ENCODE results near the gene KCTD1. TPM values are rescaled to one million over a fixed set of nuclear protein-coding genes. Genes with fewer than 3 reads are reported as not detected.

The KCTD1 gene
- total and polyA plus RNA-seq, 2 of the 4 experiments (the other 2 are of a cell fraction) = 5.0 to 5.8 TPM

DNA sequence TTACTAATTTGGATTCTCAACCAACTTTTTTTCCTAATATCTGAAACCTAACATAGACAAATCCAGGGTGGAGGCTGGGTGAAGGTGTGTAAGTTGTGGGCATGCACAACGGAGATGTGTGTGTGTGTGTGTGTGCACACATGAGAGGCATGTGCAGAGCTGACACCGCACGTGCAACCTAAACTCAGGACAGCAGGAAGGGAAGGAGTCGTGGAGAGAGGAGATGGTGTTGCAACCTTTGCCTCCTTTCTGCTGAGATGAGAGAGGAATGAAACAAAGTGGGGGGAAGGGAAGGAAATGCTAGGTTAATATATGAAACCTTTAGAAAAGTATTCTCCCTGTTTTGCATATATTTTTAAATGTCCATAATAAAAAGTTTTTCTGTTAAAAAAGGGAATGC lies 64.7 kb downstream of the KCTD1 start:
- ChIA-PET POLR2A (ENCODE audit: unreplicated experiment) (no interaction called here), CTCF (no interaction called here)
- ATAC-seq (ENCODE audit: low read depth) (no peak), DNase-seq (no peak)
- dilution Hi-C loops (cut with HindIII; ENCODE audit: low sequenced_read_pairs, unreplicated experiment) = no loop called here
- no peak overlapping the region for H3K23ac ChIP-seq (ENCODE audit: low read depth, low read length)
- H2BK20ac ChIP-seq (ENCODE audit: low read depth, low read length) = no peak overlapping the region
- peaks cover 18% of the 10 kb centered on the region for H3K4me1 ChIP-seq (ENCODE audit: control insufficient read depth, insufficient read depth, low read length)
- H2AK9ac ChIP-seq (replicated peaks; ENCODE audit: low read depth, low read length, poor library complexity) = no peak overlapping the region
- peak overlapping the region; percentile 38; the same call in 1 of the 2 replicates for H3K4ac ChIP-seq (ENCODE audit: low read depth, low read length)
- H2AFZ ChIP-seq (replicated peaks; ENCODE audit: low read length, poor library complexity) = peak overlapping the region; percentile 40
- peak overlapping the region; percentile 30 for H2BK120ac ChIP-seq (ENCODE audit: low read depth, low read length)
- no peak overlapping the region for H4K91ac ChIP-seq (ENCODE audit: insufficient read depth, low read depth, low read length)
- H3K9ac ChIP-seq (ENCODE audit: low read depth, low read length) = no peak overlapping the region
- H3K14ac ChIP-seq (replicated peaks; ENCODE audit: low read depth, low read length) = 0 out of 2 replicates have a peak overlapping the region, but pooled peaks have one; percentile 16
- H3K9me3 ChIP-seq (ENCODE audit: control insufficient read depth, insufficient read depth, low read length) = no peaks in the 10 kb centered on the region
- H3K4me3 ChIP-seq (ENCODE audit: insufficient read depth, low read depth, low read length) = no peak overlapping the region
- intact Hi-C loops (cut with micrococcal nuclease) = no loop called here
- no peak overlapping the region for H2BK5ac ChIP-seq (ENCODE audit: low read depth, low read length, poor library complexity, severe bottlenecking)
- in situ Hi-C loops (cut with MboI; ENCODE audit: low sequenced_read_pairs) = loop anchor here (10.0 kb wide), 1 partner anchor 61 kb away; the partner anchor contains the start of gene KCTD1
- H3K36me3 ChIP-seq (ENCODE audit: control insufficient read depth, insufficient read depth, low read length) = no peaks in the 10 kb centered on the region
- no peaks in the 10 kb centered on the region for H3K27me3 ChIP-seq (ENCODE audit: control insufficient read depth, insufficient read depth, low read length)
- H3K4me2 ChIP-seq (ENCODE audit: low read depth, low read length) = no peak overlapping the region
- no peak overlapping the region for H4K5ac ChIP-seq (ENCODE audit: low read depth, low read length)
- no peaks in the 10 kb centered on the region for H4K20me1 ChIP-seq (ENCODE audit: insufficient read depth, low read length)
- TF ChIP-seq, protein P1, sequence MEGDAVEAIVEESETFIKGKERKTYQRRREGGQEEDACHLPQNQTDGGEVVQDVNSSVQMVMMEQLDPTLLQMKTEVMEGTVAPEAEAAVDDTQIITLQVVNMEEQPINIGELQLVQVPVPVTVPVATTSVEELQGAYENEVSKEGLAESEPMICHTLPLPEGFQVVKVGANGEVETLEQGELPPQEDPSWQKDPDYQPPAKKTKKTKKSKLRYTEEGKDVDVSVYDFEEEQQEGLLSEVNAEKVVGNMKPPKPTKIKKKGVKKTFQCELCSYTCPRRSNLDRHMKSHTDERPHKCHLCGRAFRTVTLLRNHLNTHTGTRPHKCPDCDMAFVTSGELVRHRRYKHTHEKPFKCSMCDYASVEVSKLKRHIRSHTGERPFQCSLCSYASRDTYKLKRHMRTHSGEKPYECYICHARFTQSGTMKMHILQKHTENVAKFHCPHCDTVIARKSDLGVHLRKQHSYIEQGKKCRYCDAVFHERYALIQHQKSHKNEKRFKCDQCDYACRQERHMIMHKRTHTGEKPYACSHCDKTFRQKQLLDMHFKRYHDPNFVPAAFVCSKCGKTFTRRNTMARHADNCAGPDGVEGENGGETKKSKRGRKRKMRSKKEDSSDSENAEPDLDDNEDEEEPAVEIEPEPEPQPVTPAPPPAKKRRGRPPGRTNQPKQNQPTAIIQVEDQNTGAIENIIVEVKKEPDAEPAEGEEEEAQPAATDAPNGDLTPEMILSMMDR (conservative IDR thresholded peaks at IDR 0.05; ENCODE audit: low read depth, low read length) = no peak
- TF ChIP-seq CEBPB (IDR thresholded peaks at IDR 0.05; ENCODE audit: low read depth, low read length) = 0 out of 2 replicates have a peak, but pooled peaks have one; percentile 17
- H2BK15ac ChIP-seq (ENCODE audit: low read depth, low read length) = no peak overlapping the region
- peak overlapping the region; percentile 88; the same call in 1 of the 2 replicates for H2AK5ac ChIP-seq (ENCODE audit: low read depth, low read length)
- peaks cover 0 to 6% of the 10 kb centered on the region in 2 experiments; a peak in 1 of 4 replicates for H3K79me1 ChIP-seq (ENCODE audit: low read depth in 1 of 2, low read length in 2 of 2)
- H3K27ac ChIP-seq (ENCODE audit: insufficient read depth, low read length) = no peak overlapping the region
- H3K56ac ChIP-seq (ENCODE audit: extremely low read depth, insufficient read depth, low read length) = no peak overlapping the region
- no TSS peak for BruUV-seq (replicated peaks)
- H4K8ac ChIP-seq (ENCODE audit: low read depth in 2 of 2, low read length in 2 of 2) = no peak overlapping the region
- 83% methylated on average over 2 of the region's 4 CpGs; no CpG with 5 or more reads in 1 of the 2 experiments for WGBS, 2 experiments (ENCODE audit: extremely low coverage in 2 of 2, insufficient read length in 1 of 2)
- no peak overlapping the region for H3K18ac ChIP-seq (ENCODE audit: low read depth, low read length)
- H3K9me1 ChIP-seq (ENCODE audit: insufficient read depth, low read length) = peaks cover 12% of the 10 kb centered on the region
